ENCODE measurements around the gene MGAT4A.
"Not testable (repeated sequence)": the region's sequence is repeated elsewhere in the genome, so short reads cannot be mapped to it uniquely, and the experiment has no call there.

Gene MGAT4A

GRCh38 chr2:98606431-98606830, 124.5 kb downstream of the MGAT4A start:
- TF ChIP-seq CTCF (IDR thresholded peaks at IDR 0.05; ENCODE audit: low read depth, low read length, missing control alignments), result no peak
- in situ Hi-C loops (cut with HindIII; ENCODE audit: low pct_ligation_motif_present, low sequenced_read_pairs), result no loop called here
- Histone ChIP-seq H3K4me3 (ENCODE audit: low read depth, low read length) (no peak overlapping the region), H3K27ac (no peak overlapping the region), H3K36me3 (replicated peaks) (peaks cover 4% of the 10 kb centered on the region), H3K27me3 (replicated peaks) (no peaks in the 10 kb centered on the region)
- DNase-seq, result no peak

- Histone ChIP-seq H3K27ac (no peak overlapping the region), H3K4me3 (ENCODE audit: low read depth, low read length) (no peak overlapping the region), H3K36me3 (replicated peaks) (peaks cover 9% of the 10 kb centered on the region), H3K27me3 (replicated peaks) (no peaks in the 10 kb centered on the region)
- in situ Hi-C loops (cut with HindIII; ENCODE audit: low pct_ligation_motif_present, low sequenced_read_pairs), result no loop called here
- TF ChIP-seq CTCF (IDR thresholded peaks at IDR 0.05; ENCODE audit: low read depth, low read length, missing control alignments), result no peak
- DNase-seq, result no peak
Measured at GRCh38 chr2:98605076-98605475, 125.9 kb downstream of the MGAT4A start.

GRCh38 chr2:98604547-98604946, 126.4 kb downstream of the MGAT4A start:
- peaks cover 14% of the 10 kb centered on the region for H3K36me3 ChIP-seq (replicated peaks)
- H3K27me3 ChIP-seq (replicated peaks), result no peaks in the 10 kb centered on the region
- no peak for TF ChIP-seq CTCF (IDR thresholded peaks at IDR 0.05; ENCODE audit: low read depth, low read length, missing control alignments)
- in situ Hi-C loops (cut with HindIII; ENCODE audit: low pct_ligation_motif_present, low sequenced_read_pairs), result no loop called here
- H3K4me3 ChIP-seq (ENCODE audit: low read depth, low read length), result no peak overlapping the region
- H3K27ac ChIP-seq, result no peak overlapping the region
- DNase-seq, result no peak

- peaks cover 14% of the 10 kb centered on the region for H3K36me3 ChIP-seq (replicated peaks)
Measured at GRCh38 chr2:98601532-98602132, 129.3 kb downstream of the MGAT4A start.

GRCh38 chr2:98598781-98599428, 132.0 kb downstream of the MGAT4A start:
- in situ Hi-C loops (cut with HindIII; ENCODE audit: low pct_ligation_motif_present, low sequenced_read_pairs), result no loop called here
- TF ChIP-seq CTCF (IDR thresholded peaks at IDR 0.05; ENCODE audit: low read depth, low read length, missing control alignments), result no peak
- Histone ChIP-seq H3K27ac (no peak overlapping the region), H3K4me3 (ENCODE audit: low read depth, low read length) (no peak overlapping the region), H3K27me3 (replicated peaks) (no peaks in the 10 kb centered on the region), H3K36me3 (replicated peaks) (peaks cover 14% of the 10 kb centered on the region)
- no peak for DNase-seq

More at GRCh38 chr2:98601532-98602132, 129.3 kb downstream of the MGAT4A start:
- Histone ChIP-seq H3K4me3 (ENCODE audit: low read depth, low read length) (no peak overlapping the region), H3K27me3 (replicated peaks) (no peaks in the 10 kb centered on the region), H3K27ac (no peak overlapping the region)
- DNase-seq, result peak; percentile 20
- in situ Hi-C loops (cut with HindIII; ENCODE audit: low pct_ligation_motif_present, low sequenced_read_pairs), result no loop called here
- TF ChIP-seq CTCF (IDR thresholded peaks at IDR 0.05; ENCODE audit: low read depth, low read length, missing control alignments), result peak; percentile 85

GRCh38 chr2:98594665-98595064, 136.3 kb downstream of the MGAT4A start:
- DNase-seq; H3K27ac ChIP-seq; H3K27me3 ChIP-seq (replicated peaks); H3K36me3 ChIP-seq (replicated peaks); in situ Hi-C loops (cut with HindIII; ENCODE audit: low pct_ligation_motif_present, low sequenced_read_pairs); H3K4me3 ChIP-seq (ENCODE audit: low read depth, low read length): not testable (repeated sequence)
